ENCODE data around the gene CNN3. TPM values are rescaled to one million over a fixed set of nuclear protein-coding genes. Genes with fewer than 3 reads are reported as not detected.

CNN3 gene
- total and polyA plus RNA-seq, 4 donors = 43.9 to 87.4 (median 69.6) TPM

GRCh38 chr1:94859174-94859573 lies 67.7 kb downstream of the CNN3 start (continued):
- TF ChIP-seq REST (IDR thresholded peaks at IDR 0.05) = no peak
- no peak for TF ChIP-seq YY1 (IDR thresholded peaks at IDR 0.05)

- Histone ChIP-seq H3K9me3 (ENCODE audit: control insufficient read depth in 4 of 4, low read length in 3 of 4) (no peaks in the 10 kb centered on the region), H3K9ac (ENCODE audit: low read depth in 1 of 2, low read length in 2 of 2) (no peak overlapping the region), H3K4me3 (ENCODE audit: low read depth in 1 of 3, low read length in 3 of 3) (no peak overlapping the region), H3K27me3 (ENCODE audit: control insufficient read depth in 4 of 4, insufficient read depth in 4 of 4, low read length in 3 of 4) (no peaks in the 10 kb centered on the region), H3K27ac (ENCODE audit: low read depth in 1 of 2, low read length in 2 of 2) (no peak overlapping the region), H3K4me1 (ENCODE audit: control insufficient read depth in 4 of 4, insufficient read depth in 4 of 4, low read length in 3 of 4) (no peaks in the 10 kb centered on the region), H3K36me3 (ENCODE audit: control insufficient read depth in 4 of 4, insufficient read depth in 3 of 4, low read depth in 1 of 4, low read length in 3 of 4) (no peaks in the 10 kb centered on the region)
- no peak for TF ChIP-seq TAF1 (conservative IDR thresholded peaks at IDR 0.05)
- TF ChIP-seq EGR1 (IDR thresholded peaks at IDR 0.05; ENCODE audit: low read depth in 2 of 2) = no peak
- TF ChIP-seq RAD21 (IDR thresholded peaks at IDR 0.05) = no peak
- 79% methylated on average over 2 of the region's 2 CpGs for WGBS
- DNase-seq (ENCODE audit: low spot score) = no peak
Measured at GRCh38 chr1:94858276-94858675, 68.6 kb downstream of the CNN3 start.

GRCh38 chr1:94856868-94857267 lies 70.0 kb downstream of the CNN3 start:
- WGBS = 83% methylated on average over 3 of the region's 3 CpGs
- no peaks in the 10 kb centered on the region for H3K4me1 ChIP-seq (ENCODE audit: control insufficient read depth in 4 of 4, insufficient read depth in 4 of 4, low read length in 3 of 4)
- H3K9ac ChIP-seq (ENCODE audit: low read depth in 1 of 2, low read length in 2 of 2) = no peak overlapping the region
- H3K36me3 ChIP-seq (ENCODE audit: control insufficient read depth in 4 of 4, insufficient read depth in 3 of 4, low read depth in 1 of 4, low read length in 3 of 4) = no peaks in the 10 kb centered on the region
- no peak overlapping the region for H3K4me3 ChIP-seq (ENCODE audit: low read depth in 1 of 3, low read length in 3 of 3)
- no peak for TF ChIP-seq FOXA1 (IDR thresholded peaks at IDR 0.05)
- no peak for TF ChIP-seq RXRA (IDR thresholded peaks at IDR 0.05)
- TF ChIP-seq ZBTB33 (IDR thresholded peaks at IDR 0.05) = no peak
- no peak for TF ChIP-seq HNF4G (IDR thresholded peaks at IDR 0.05)
- no peak for TF ChIP-seq JUND (IDR thresholded peaks at IDR 0.05)
- TF ChIP-seq FOXA2 (IDR thresholded peaks at IDR 0.05) = no peak
- TF ChIP-seq NR2F2 (IDR thresholded peaks at IDR 0.05) = no peak
- no peak for TF ChIP-seq HNF4A (conservative IDR thresholded peaks at IDR 0.05)
- no peak for TF ChIP-seq SP1 (IDR thresholded peaks at IDR 0.05)
- TF ChIP-seq ATF3 (IDR thresholded peaks at IDR 0.05) = no peak
- TF ChIP-seq MAX (IDR thresholded peaks at IDR 0.05) = no peak
- H3K27me3 ChIP-seq (ENCODE audit: control insufficient read depth in 4 of 4, insufficient read depth in 4 of 4, low read length in 3 of 4) = no peaks in the 10 kb centered on the region
- H3K27ac ChIP-seq (ENCODE audit: low read depth in 1 of 2, low read length in 2 of 2) = no peak overlapping the region
- no peak for DNase-seq (ENCODE audit: low spot score)
- no peaks in the 10 kb centered on the region for H3K9me3 ChIP-seq (ENCODE audit: control insufficient read depth in 4 of 4, low read length in 3 of 4)

Data from liver (tissue), 9 donors.